ENCODE results near the gene LKAAEAR1. TPM values are rescaled to one million over a fixed set of nuclear protein-coding genes. Genes with fewer than 3 reads are reported as not detected.

LKAAEAR1 gene
- total and polyA plus RNA-seq, 2 experiments from 2014 or later = 1.8 TPM; not detected in 1

GRCh38 chr20:64071341-64072332 lies 12.6 kb downstream of the LKAAEAR1 start (continued):
- no peak for TF ChIP-seq ETS1 (IDR thresholded peaks at IDR 0.05)
- TF ChIP-seq EZH2 (IDR thresholded peaks at IDR 0.05; ENCODE audit: low read depth, unreplicated experiment) = no peak
- no peak for TF ChIP-seq POLR2AphosphoS5 (IDR thresholded peaks at IDR 0.05; ENCODE audit: low read depth)
- no peak for TF ChIP-seq ZNF114 (CRISPR knock-in tag; IDR thresholded peaks at IDR 0.05)
- no peak for TF ChIP-seq ZNF331 (CRISPR knock-in tag; IDR thresholded peaks at IDR 0.05; ENCODE audit: low read depth)
- no peak for TF ChIP-seq CTCF (conservative IDR thresholded peaks at IDR 0.05; ENCODE audit: low read depth in 2 of 2)

GRCh38 chr20:64070244-64070993 lies 13.8 kb downstream of the LKAAEAR1 start:
- no peaks in the 10 kb centered on the region for H3F3A ChIP-seq (replicated peaks; ENCODE audit: low read depth)
- H3K4me3 ChIP-seq = no peak overlapping the region
- H3K27ac ChIP-seq (ENCODE audit: low read depth) = no peak overlapping the region
- no peak overlapping the region for H3K27ac Mint-ChIP-seq
- no peaks in the 10 kb centered on the region for H3K79me2 ChIP-seq (replicated peaks; ENCODE audit: insufficient read depth)
- no peaks in the 10 kb centered on the region for H3K9me2 ChIP-seq (ENCODE audit: insufficient read depth)
- H3K4me1 ChIP-seq (ENCODE audit: insufficient read depth) = 0 out of 2 replicates have a peak, but pooled peaks cover 5% of the 10 kb centered on the region
- H3K27me3 Mint-ChIP-seq (ENCODE audit: insufficient read depth, low read depth, poor library complexity) = peaks cover 10% of the 10 kb centered on the region
- DNase-seq (ENCODE audit: low spot score) = no peak
- no peaks in the 10 kb centered on the region for H3K27me3 ChIP-seq (ENCODE audit: insufficient read depth)
- H4K20me1 ChIP-seq (replicated peaks; ENCODE audit: insufficient read depth) = no peaks in the 10 kb centered on the region
- H3K4me2 ChIP-seq = no peak overlapping the region
- no peaks in the 10 kb centered on the region for H3K36me3 ChIP-seq (ENCODE audit: insufficient read depth)
- peaks cover 2% of the 10 kb centered on the region; the same call in 1 of the 3 replicates for H3K36me3 Mint-ChIP-seq (ENCODE audit: low read depth)
- no peaks in the 10 kb centered on the region for H3K9me3 Mint-ChIP-seq
- ATAC-seq = no peak
- H3K4me3 Mint-ChIP-seq = no peak overlapping the region
- no peak overlapping the region for H2AFZ ChIP-seq
- TF ChIP-seq JUNB (IDR thresholded peaks at IDR 0.05; ENCODE audit: unreplicated experiment) = no peak
- TF ChIP-seq ZNF331 (CRISPR knock-in tag; IDR thresholded peaks at IDR 0.05; ENCODE audit: low read depth) = no peak
- no peak for TF ChIP-seq REST (IDR thresholded peaks at IDR 0.05; ENCODE audit: unreplicated experiment)
- no peak for TF ChIP-seq POLR2AphosphoS5 (IDR thresholded peaks at IDR 0.05; ENCODE audit: low read depth)
- no peak for TF ChIP-seq CREB1 (CRISPR knock-in tag; IDR thresholded peaks at IDR 0.05; ENCODE audit: low read depth)
- TF ChIP-seq EZH2phosphoT487 (IDR thresholded peaks at IDR 0.05; ENCODE audit: unreplicated experiment) = no peak
- peaks cover 15% of the 10 kb centered on the region for H3K4me1 Mint-ChIP-seq
